Cardiac muscle cell (in vitro differentiated cells and primary cell): ENCODE data around the gene ALKBH5. TPM values are rescaled to one million over a fixed set of nuclear protein-coding genes. Genes with fewer than 3 reads are reported as not detected.

Experiments
- DNase-seq, 2 donors: peaks; one replicate each; pipeline versions ENCODE4 v3.0.0 to v3.0.0-alpha.2; 2010 to 2017; ENCODE audit warnings: low read depth in 1 of 2, low spot score in 1 of 2
- H3K27ac ChIP-seq: fragments of 200-600 bp; sonication (generic); 2 replicates; pipeline ENCODE4 v1.5.1; 2016
- H3K27me3 ChIP-seq: fragments of 200-600 bp; sonication (generic); 2 replicates; pipeline ENCODE4 v1.6.0; 2016; ENCODE audit warnings: control low read depth
- H3K36me3 ChIP-seq: fragments of 200-600 bp; sonication (generic); 2 replicates; pipeline ENCODE4 v1.5.1; 2016; ENCODE audit warnings: control low read depth
- H3K4me1 ChIP-seq: fragments of 200-600 bp; sonication (generic); 2 replicates; pipeline ENCODE4 v1.8.1; 2017; ENCODE audit warnings: low read depth, mild to moderate bottlenecking, mixed run types
- H3K4me3 ChIP-seq: fragments of 200-600 bp; sonication (generic); 2 replicates; pipeline ENCODE4 v1.5.1; 2016; ENCODE audit warnings: mild to moderate bottlenecking
- H3K9me3 ChIP-seq: fragments of 200-600 bp; sonication (generic); 2 replicates; pipeline ENCODE4 v1.5.1; 2017; ENCODE audit warnings: low read depth, mild to moderate bottlenecking, control low read depth
- CTCF ChIP-seq: IDR thresholded peaks from 2 replicates; pipeline ENCODE4 v1.5.1; 2012; ENCODE audit warnings: low read depth, mild to moderate bottlenecking, low read length
- polyA plus RNA-seq: library from polyadenylated mRNA; unstranded; fragments of >200 nt; fragmentation: Nextera tagmentation; extraction: Ambion mirVana; gene quantifications from 2 replicates; pipeline ENCODE4 v1.2.1, GENCODE V29; 2016
- total RNA-seq: library from RNA; depleted of rRNA; stranded (reverse); fragments of >200 nt; gene quantifications from 2 replicates; pipeline ENCODE4 v1.2.3, GENCODE V29; 2016

ALKBH5 gene
- total and polyA plus RNA-seq, 2 experiments from 2014 or later = 257 to 279 TPM

GRCh38 chr17:18254888-18255649 is 71.4 kb downstream of the ALKBH5 start:
- no peak overlapping the region for H3K27ac ChIP-seq
- no peak for TF ChIP-seq CTCF
- no peak overlapping the region for H3K4me3 ChIP-seq
- no peak for DNase-seq
- no peaks in the 10 kb centered on the region for H3K9me3 ChIP-seq
- no peaks in the 10 kb centered on the region for H3K27me3 ChIP-seq
- H3K36me3 ChIP-seq = peaks cover 47% of the 10 kb centered on the region
- peaks cover 8% of the 10 kb centered on the region for H3K4me1 ChIP-seq

GRCh38 chr17:18256351-18256750 is 72.7 kb downstream of the ALKBH5 start:
- Histone ChIP-seq H3K4me1 (peaks cover 9% of the 10 kb centered on the region), H3K27me3 (no peaks in the 10 kb centered on the region), H3K4me3 (no peak overlapping the region), H3K36me3 (peaks cover 36% of the 10 kb centered on the region), H3K9me3 (no peaks in the 10 kb centered on the region), H3K27ac (no peak overlapping the region)
- no peak for TF ChIP-seq CTCF
- no peak for DNase-seq

GRCh38 chr17:18256776-18257175 is 73.1 kb downstream of the ALKBH5 start:
- Histone ChIP-seq H3K27me3 (no peaks in the 10 kb centered on the region), H3K9me3 (no peaks in the 10 kb centered on the region), H3K4me3 (no peak overlapping the region), H3K36me3 (peaks cover 32% of the 10 kb centered on the region), H3K27ac (peak overlapping the region; percentile 87), H3K4me1 (peaks cover 13% of the 10 kb centered on the region)
- no peak for TF ChIP-seq CTCF
- no peak for DNase-seq

GRCh38 chr17:18257268-18257981 is 73.8 kb downstream of the ALKBH5 start:
- Histone ChIP-seq H3K4me1 (peaks cover 17% of the 10 kb centered on the region), H3K36me3 (peaks cover 25% of the 10 kb centered on the region), H3K27ac (peak overlapping the region; percentile 87), H3K27me3 (no peaks in the 10 kb centered on the region), H3K4me3 (peak overlapping the region; percentile 83), H3K9me3 (no peaks in the 10 kb centered on the region)
- peak; percentile 35 to 68 for DNase-seq
- TF ChIP-seq CTCF = no peak

- Histone ChIP-seq H3K4me1 (peaks cover 17% of the 10 kb centered on the region), H3K36me3 (peaks cover 22% of the 10 kb centered on the region), H3K27ac (peak overlapping the region; percentile 87), H3K4me3 (peak overlapping the region; percentile 83), H3K27me3 (no peaks in the 10 kb centered on the region), H3K9me3 (no peaks in the 10 kb centered on the region)
- TF ChIP-seq CTCF = peak; percentile 15
- DNase-seq = peak; percentile 56 to 87
Observed at GRCh38 chr17:18257982-18258355, 74.3 kb downstream of the ALKBH5 start.
